Chondrocyte (in vitro differentiated cells): Measurements from ENCODE around the gene PTPRN2. TPM values are rescaled to one million over a fixed set of nuclear protein-coding genes. Genes with fewer than 3 reads are reported as not detected.

Experiments used
- DNase-seq: peaks from one replicate; pipeline ENCODE4 v3.0.0; 2021; ENCODE audit warnings: mixed read lengths, low spot score
- H3K27ac Mint-ChIP-seq: one replicate; pipeline ENCODE4 v1.8.0; 2021; ENCODE audit warnings: mild to moderate bottlenecking, moderate library complexity, mixed read lengths; ENCODE audit not compliant: unreplicated experiment
- H3K27me3 Mint-ChIP-seq: 2 replicates; pipeline ENCODE4 v1.8.0; 2021; ENCODE audit warnings: low read depth, mixed read lengths
- H3K36me3 Mint-ChIP-seq: 2 replicates; pipeline ENCODE4 v1.8.0; 2021; ENCODE audit warnings: low read depth, mixed read lengths
- H3K4me1 Mint-ChIP-seq: 2 replicates; pipeline ENCODE4 v1.8.0; 2021; ENCODE audit warnings: low read depth, mild to moderate bottlenecking, mixed read lengths
- H3K4me3 Mint-ChIP-seq: one replicate; pipeline ENCODE4 v1.8.0; 2021; ENCODE audit warnings: mild to moderate bottlenecking, moderate library complexity, mixed read lengths; ENCODE audit not compliant: unreplicated experiment
- H3K9me3 Mint-ChIP-seq: 2 replicates; pipeline ENCODE4 v1.8.0; 2021; ENCODE audit warnings: low read depth, mixed read lengths
- total RNA-seq: library from RNA; stranded (reverse); gene quantifications from 3 replicates; pipeline ENCODE4 v1.2.1, GENCODE V29; 2021
- TF ChIP-seq, protein P1 (sequence below): fragments of 200-600 bp; sonication (generic); IDR thresholded peaks from 2 replicates; pipeline ENCODE4 v1.5.0; 2021; ENCODE audit warnings: antibody characterized with exemption, mild to moderate bottlenecking, moderate library complexity

Gene PTPRN2
- total RNA-seq, 1 donor from 2014 or later = 0.30 TPM

DNA sequence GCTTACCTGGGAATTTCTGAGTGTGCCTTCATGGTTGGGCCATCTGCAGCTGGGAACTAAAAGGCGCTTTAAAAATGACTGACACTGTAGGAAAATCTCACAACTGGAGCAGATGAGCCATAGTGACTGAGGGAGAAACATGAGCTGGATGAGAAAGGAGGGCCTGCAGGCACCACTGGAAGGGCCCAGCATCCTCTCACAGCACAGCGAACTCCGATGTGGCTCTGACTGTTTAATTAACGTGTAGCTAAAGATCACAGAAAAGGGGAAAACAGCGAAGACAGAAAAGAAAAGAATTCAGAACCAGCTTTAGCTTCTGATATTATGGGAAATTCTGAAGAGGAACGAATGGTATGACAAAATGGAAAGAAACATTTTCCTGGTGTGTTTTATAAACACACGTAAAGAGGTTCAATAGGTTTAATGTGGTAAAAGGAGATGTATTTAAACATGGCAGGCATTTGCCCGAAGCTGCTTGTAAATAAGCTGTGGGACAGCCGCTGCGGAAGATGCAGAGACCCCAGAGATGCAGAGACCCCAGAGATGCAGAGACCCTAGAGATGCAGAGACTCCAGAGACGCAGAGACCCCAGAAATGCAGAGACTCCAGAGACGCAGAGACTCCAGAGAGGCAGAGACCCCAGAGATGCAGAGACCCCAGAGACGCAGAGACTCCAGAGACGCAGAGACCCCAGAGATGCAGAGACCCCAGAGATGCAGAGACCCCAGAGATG, 534.3 kb downstream of the PTPRN2 start:
- Mint-ChIP-seq H3K4me1 (no peaks in the 10 kb centered on the region), H3K27ac (no peak overlapping the region), H3K36me3 (no peaks in the 10 kb centered on the region), H3K27me3 (no peaks in the 10 kb centered on the region), H3K4me3 (no peak overlapping the region), H3K9me3 (peaks cover 16% of the 10 kb centered on the region)
- no peak for DNase-seq
- TF ChIP-seq, protein P1, sequence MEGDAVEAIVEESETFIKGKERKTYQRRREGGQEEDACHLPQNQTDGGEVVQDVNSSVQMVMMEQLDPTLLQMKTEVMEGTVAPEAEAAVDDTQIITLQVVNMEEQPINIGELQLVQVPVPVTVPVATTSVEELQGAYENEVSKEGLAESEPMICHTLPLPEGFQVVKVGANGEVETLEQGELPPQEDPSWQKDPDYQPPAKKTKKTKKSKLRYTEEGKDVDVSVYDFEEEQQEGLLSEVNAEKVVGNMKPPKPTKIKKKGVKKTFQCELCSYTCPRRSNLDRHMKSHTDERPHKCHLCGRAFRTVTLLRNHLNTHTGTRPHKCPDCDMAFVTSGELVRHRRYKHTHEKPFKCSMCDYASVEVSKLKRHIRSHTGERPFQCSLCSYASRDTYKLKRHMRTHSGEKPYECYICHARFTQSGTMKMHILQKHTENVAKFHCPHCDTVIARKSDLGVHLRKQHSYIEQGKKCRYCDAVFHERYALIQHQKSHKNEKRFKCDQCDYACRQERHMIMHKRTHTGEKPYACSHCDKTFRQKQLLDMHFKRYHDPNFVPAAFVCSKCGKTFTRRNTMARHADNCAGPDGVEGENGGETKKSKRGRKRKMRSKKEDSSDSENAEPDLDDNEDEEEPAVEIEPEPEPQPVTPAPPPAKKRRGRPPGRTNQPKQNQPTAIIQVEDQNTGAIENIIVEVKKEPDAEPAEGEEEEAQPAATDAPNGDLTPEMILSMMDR = no peak

DNA sequence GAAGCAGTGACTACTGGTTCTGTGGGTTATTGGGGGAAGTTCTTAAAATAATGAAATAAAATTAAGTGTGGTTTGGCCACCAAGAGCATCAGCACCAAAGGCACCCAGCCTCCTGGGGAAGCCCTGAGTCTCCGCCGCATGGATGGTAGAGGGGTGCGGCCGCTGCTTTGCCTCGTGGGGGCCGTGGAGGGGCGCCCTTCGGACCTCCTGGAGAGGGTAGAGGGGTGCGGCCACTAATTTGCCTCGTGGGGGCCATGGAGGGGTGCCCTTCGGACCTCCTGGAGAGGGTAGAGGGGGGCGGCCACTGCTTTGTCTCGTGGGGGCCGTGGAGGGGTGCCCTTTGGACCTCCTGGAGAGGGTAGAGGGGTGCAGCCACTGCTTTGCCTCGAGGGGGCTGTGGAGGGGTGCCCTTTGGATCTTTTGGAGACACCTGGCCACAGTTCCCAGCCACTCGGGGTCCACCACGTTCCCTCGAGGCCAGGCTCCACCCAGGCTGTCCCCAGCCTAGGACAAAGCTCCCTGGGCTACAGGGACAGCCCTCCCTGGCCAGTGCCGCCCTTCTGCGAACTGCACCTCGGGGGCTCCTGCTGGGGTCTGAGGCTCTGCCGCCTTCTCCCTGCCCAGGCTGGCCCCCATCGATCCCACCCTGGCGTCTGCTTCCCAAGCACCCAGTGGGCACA, 535.1 kb downstream of the PTPRN2 start:
- Mint-ChIP-seq H3K27me3 (no peaks in the 10 kb centered on the region), H3K4me3 (no peak overlapping the region), H3K9me3 (peaks cover 16% of the 10 kb centered on the region), H3K4me1 (no peaks in the 10 kb centered on the region), H3K36me3 (no peaks in the 10 kb centered on the region), H3K27ac (no peak overlapping the region)
- TF ChIP-seq, protein P1 = no peak
- peak; percentile 77 for DNase-seq

DNA sequence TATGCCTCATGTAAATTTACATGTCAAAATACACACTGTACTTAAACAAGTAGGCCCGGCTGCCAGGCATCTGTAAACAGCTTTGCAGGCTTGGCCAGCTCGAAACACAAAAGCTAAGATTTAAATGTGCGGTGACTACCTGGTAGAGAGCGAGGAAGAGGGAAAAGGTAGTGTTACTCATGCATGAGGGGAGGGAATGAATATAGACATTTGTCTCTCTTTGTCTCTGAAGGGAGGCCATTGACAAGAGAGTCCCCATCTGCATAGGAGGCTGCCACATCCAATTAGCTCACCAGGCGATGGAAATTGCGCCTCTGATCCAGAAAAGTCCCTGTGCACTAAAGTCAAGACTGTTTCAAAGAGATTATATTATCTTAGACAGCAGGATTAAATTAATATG, 535.8 kb downstream of the PTPRN2 start:
- H3K27ac Mint-ChIP-seq = no peak overlapping the region
- TF ChIP-seq, protein P1 = no peak

GRCh38 chr7:158050978-158051651, 536.5 kb downstream of the PTPRN2 start:
- no peak for DNase-seq
- Mint-ChIP-seq H3K4me1 (no peaks in the 10 kb centered on the region), H3K27me3 (no peaks in the 10 kb centered on the region), H3K9me3 (peaks cover 13% of the 10 kb centered on the region), H3K4me3 (no peak overlapping the region), H3K27ac (no peak overlapping the region), H3K36me3 (no peaks in the 10 kb centered on the region)
- TF ChIP-seq, protein P1 = no peak

More for the DNA sequence above, 535.8 kb downstream of the PTPRN2 start:
- H3K27me3 Mint-ChIP-seq = no peaks in the 10 kb centered on the region
- no peak for DNase-seq
- no peaks in the 10 kb centered on the region for H3K4me1 Mint-ChIP-seq
- no peak overlapping the region for H3K4me3 Mint-ChIP-seq
- no peaks in the 10 kb centered on the region for H3K36me3 Mint-ChIP-seq
- H3K9me3 Mint-ChIP-seq = peaks cover 13% of the 10 kb centered on the region

DNA sequence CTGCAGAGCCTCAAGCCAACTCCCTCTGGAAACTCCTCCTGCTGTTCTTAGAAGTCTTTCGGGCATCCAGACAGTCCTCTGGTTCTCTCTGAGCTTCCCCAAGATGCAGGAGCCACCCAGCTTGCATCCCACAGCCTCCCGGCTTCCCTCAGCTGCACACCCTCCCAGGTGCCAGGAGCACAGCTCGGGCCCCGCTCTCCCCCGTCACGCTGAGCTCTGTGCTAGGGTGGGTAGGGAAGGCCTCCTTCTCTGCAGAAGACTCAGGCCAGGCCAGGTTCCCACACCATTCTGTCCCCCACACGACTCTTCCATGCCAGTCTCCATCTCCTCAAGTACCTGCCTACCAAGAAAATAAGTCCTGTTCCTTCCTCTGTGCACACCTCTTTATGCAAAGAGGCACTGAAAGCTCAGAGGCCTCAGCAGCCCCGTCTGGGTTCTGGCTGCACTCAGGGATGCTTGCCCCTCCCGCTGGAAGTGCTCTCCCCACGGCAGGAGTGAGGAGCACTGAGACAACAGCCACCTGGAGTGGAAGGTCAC, 537.1 kb downstream of the PTPRN2 start:
- Mint-ChIP-seq H3K9me3 (peaks cover 8% of the 10 kb centered on the region), H3K4me3 (no peak overlapping the region), H3K27ac (no peak overlapping the region), H3K36me3 (no peaks in the 10 kb centered on the region), H3K27me3 (no peaks in the 10 kb centered on the region), H3K4me1 (no peaks in the 10 kb centered on the region)
- TF ChIP-seq, protein P1 = no peak
- no peak for DNase-seq
